ENCODE results near the gene ANKUB1.

ANKUB1 gene

GRCh38 chr3:149739396-149739795, 53.0 kb downstream of the ANKUB1 start:
- Histone ChIP-seq H3K27ac (ENCODE audit: insufficient read depth, low read length, poor library complexity, severe bottlenecking) (no peak overlapping the region), H3K36me3 (ENCODE audit: control insufficient read depth, insufficient read depth, low read length) (peaks cover 23% of the 10 kb centered on the region), H3K9me3 (ENCODE audit: control insufficient read depth, low read length) (no peaks in the 10 kb centered on the region), H3K4me3 (ENCODE audit: insufficient read depth, low read depth, low read length, poor library complexity, severe bottlenecking) (no peak overlapping the region), H3K4me1 (ENCODE audit: control insufficient read depth, insufficient read depth, low read length, poor library complexity, severe bottlenecking) (no peaks in the 10 kb centered on the region), H3K27me3 (replicated peaks; ENCODE audit: control insufficient read depth, insufficient read depth, low read length, poor library complexity, severe bottlenecking) (no peaks in the 10 kb centered on the region)
- DNase-seq = no peak

- Histone ChIP-seq H3K36me3 (ENCODE audit: control insufficient read depth, insufficient read depth, low read length) (peaks cover 18% of the 10 kb centered on the region), H3K4me3 (ENCODE audit: insufficient read depth, low read depth, low read length, poor library complexity, severe bottlenecking) (no peak overlapping the region), H3K27me3 (replicated peaks; ENCODE audit: control insufficient read depth, insufficient read depth, low read length, poor library complexity, severe bottlenecking) (no peaks in the 10 kb centered on the region), H3K27ac (ENCODE audit: insufficient read depth, low read length, poor library complexity, severe bottlenecking) (no peak overlapping the region), H3K9me3 (ENCODE audit: control insufficient read depth, low read length) (no peaks in the 10 kb centered on the region), H3K4me1 (ENCODE audit: control insufficient read depth, insufficient read depth, low read length, poor library complexity, severe bottlenecking) (no peaks in the 10 kb centered on the region)
- no peak for DNase-seq
These were observed 53.5 kb downstream of the ANKUB1 start for GRCh38 chr3:149738876-149739275.

- H3K4me1 ChIP-seq (ENCODE audit: control insufficient read depth, insufficient read depth, low read length, poor library complexity, severe bottlenecking) = no peaks in the 10 kb centered on the region
- no peak overlapping the region for H3K27ac ChIP-seq (ENCODE audit: insufficient read depth, low read length, poor library complexity, severe bottlenecking)
- DNase-seq = no peak
These were observed 55.5 kb downstream of the ANKUB1 start for GRCh38 chr3:149736953-149737205.

GRCh38 chr3:149736175-149736952, 56.0 kb downstream of the ANKUB1 start:
- no peak overlapping the region for H3K27ac ChIP-seq (ENCODE audit: insufficient read depth, low read length, poor library complexity, severe bottlenecking)
- no peaks in the 10 kb centered on the region for H3K27me3 ChIP-seq (replicated peaks; ENCODE audit: control insufficient read depth, insufficient read depth, low read length, poor library complexity, severe bottlenecking)
- H3K9me3 ChIP-seq (ENCODE audit: control insufficient read depth, low read length) = no peaks in the 10 kb centered on the region
- no peak for DNase-seq
- H3K4me3 ChIP-seq (ENCODE audit: insufficient read depth, low read depth, low read length, poor library complexity, severe bottlenecking) = no peak overlapping the region
- no peaks in the 10 kb centered on the region for H3K4me1 ChIP-seq (ENCODE audit: control insufficient read depth, insufficient read depth, low read length, poor library complexity, severe bottlenecking)
- peaks cover 11% of the 10 kb centered on the region for H3K36me3 ChIP-seq (ENCODE audit: control insufficient read depth, insufficient read depth, low read length)

More at GRCh38 chr3:149736953-149737205, 55.5 kb downstream of the ANKUB1 start:
- Histone ChIP-seq H3K27me3 (replicated peaks; ENCODE audit: control insufficient read depth, insufficient read depth, low read length, poor library complexity, severe bottlenecking) (no peaks in the 10 kb centered on the region), H3K36me3 (ENCODE audit: control insufficient read depth, insufficient read depth, low read length) (peaks cover 16% of the 10 kb centered on the region), H3K9me3 (ENCODE audit: control insufficient read depth, low read length) (no peaks in the 10 kb centered on the region), H3K4me3 (ENCODE audit: insufficient read depth, low read depth, low read length, poor library complexity, severe bottlenecking) (no peak overlapping the region)

- Histone ChIP-seq H3K4me1 (ENCODE audit: control insufficient read depth, insufficient read depth, low read length, poor library complexity, severe bottlenecking) (no peaks in the 10 kb centered on the region), H3K4me3 (ENCODE audit: insufficient read depth, low read depth, low read length, poor library complexity, severe bottlenecking) (no peak overlapping the region), H3K27me3 (replicated peaks; ENCODE audit: control insufficient read depth, insufficient read depth, low read length, poor library complexity, severe bottlenecking) (no peaks in the 10 kb centered on the region), H3K27ac (ENCODE audit: insufficient read depth, low read length, poor library complexity, severe bottlenecking) (no peak overlapping the region), H3K9me3 (ENCODE audit: control insufficient read depth, low read length) (no peaks in the 10 kb centered on the region), H3K36me3 (ENCODE audit: control insufficient read depth, insufficient read depth, low read length) (no peaks in the 10 kb centered on the region)
- no peak for DNase-seq
These were observed 60.1 kb downstream of the ANKUB1 start for GRCh38 chr3:149732234-149732633.

- DNase-seq = no peak
- no peaks in the 10 kb centered on the region for H3K27me3 ChIP-seq (replicated peaks; ENCODE audit: control insufficient read depth, insufficient read depth, low read length, poor library complexity, severe bottlenecking)
These were observed 64.7 kb downstream of the ANKUB1 start for GRCh38 chr3:149727656-149728055.

GRCh38 chr3:149726716-149727407, 65.5 kb downstream of the ANKUB1 start:
- Histone ChIP-seq H3K4me1 (ENCODE audit: control insufficient read depth, insufficient read depth, low read length, poor library complexity, severe bottlenecking) (no peaks in the 10 kb centered on the region), H3K27me3 (replicated peaks; ENCODE audit: control insufficient read depth, insufficient read depth, low read length, poor library complexity, severe bottlenecking) (no peaks in the 10 kb centered on the region), H3K27ac (ENCODE audit: insufficient read depth, low read length, poor library complexity, severe bottlenecking) (no peak overlapping the region), H3K4me3 (ENCODE audit: insufficient read depth, low read depth, low read length, poor library complexity, severe bottlenecking) (no peak overlapping the region), H3K9me3 (ENCODE audit: control insufficient read depth, low read length) (no peaks in the 10 kb centered on the region), H3K36me3 (ENCODE audit: control insufficient read depth, insufficient read depth, low read length) (no peaks in the 10 kb centered on the region)
- DNase-seq = no peak

More at GRCh38 chr3:149727656-149728055, 64.7 kb downstream of the ANKUB1 start:
- no peak overlapping the region for H3K27ac ChIP-seq (ENCODE audit: insufficient read depth, low read length, poor library complexity, severe bottlenecking)
- H3K9me3 ChIP-seq (ENCODE audit: control insufficient read depth, low read length) = no peaks in the 10 kb centered on the region
- no peaks in the 10 kb centered on the region for H3K36me3 ChIP-seq (ENCODE audit: control insufficient read depth, insufficient read depth, low read length)
- H3K4me3 ChIP-seq (ENCODE audit: insufficient read depth, low read depth, low read length, poor library complexity, severe bottlenecking) = no peak overlapping the region
- no peaks in the 10 kb centered on the region for H3K4me1 ChIP-seq (ENCODE audit: control insufficient read depth, insufficient read depth, low read length, poor library complexity, severe bottlenecking)

GRCh38 chr3:149723781-149724180, 68.6 kb downstream of the ANKUB1 start:
- DNase-seq = no peak
- no peaks in the 10 kb centered on the region for H3K36me3 ChIP-seq (ENCODE audit: control insufficient read depth, insufficient read depth, low read length)
- no peak overlapping the region for H3K27ac ChIP-seq (ENCODE audit: insufficient read depth, low read length, poor library complexity, severe bottlenecking)
- no peaks in the 10 kb centered on the region for H3K9me3 ChIP-seq (ENCODE audit: control insufficient read depth, low read length)
- H3K4me3 ChIP-seq (ENCODE audit: insufficient read depth, low read depth, low read length, poor library complexity, severe bottlenecking) = no peak overlapping the region
- H3K27me3 ChIP-seq (replicated peaks; ENCODE audit: control insufficient read depth, insufficient read depth, low read length, poor library complexity, severe bottlenecking) = no peaks in the 10 kb centered on the region
- no peaks in the 10 kb centered on the region for H3K4me1 ChIP-seq (ENCODE audit: control insufficient read depth, insufficient read depth, low read length, poor library complexity, severe bottlenecking)

GRCh38 chr3:149720918-149721317, 71.4 kb downstream of the ANKUB1 start:
- Histone ChIP-seq H3K4me3 (ENCODE audit: insufficient read depth, low read depth, low read length, poor library complexity, severe bottlenecking) (no peak overlapping the region), H3K9me3 (ENCODE audit: control insufficient read depth, low read length) (no peaks in the 10 kb centered on the region), H3K27ac (ENCODE audit: insufficient read depth, low read length, poor library complexity, severe bottlenecking) (no peak overlapping the region), H3K4me1 (ENCODE audit: control insufficient read depth, insufficient read depth, low read length, poor library complexity, severe bottlenecking) (no peaks in the 10 kb centered on the region), H3K36me3 (ENCODE audit: control insufficient read depth, insufficient read depth, low read length) (no peaks in the 10 kb centered on the region), H3K27me3 (replicated peaks; ENCODE audit: control insufficient read depth, insufficient read depth, low read length, poor library complexity, severe bottlenecking) (no peaks in the 10 kb centered on the region)
- no peak for DNase-seq

GRCh38 chr3:149717391-149718056, 74.8 kb downstream of the ANKUB1 start:
- Histone ChIP-seq H3K4me1 (ENCODE audit: control insufficient read depth, insufficient read depth, low read length, poor library complexity, severe bottlenecking) (no peaks in the 10 kb centered on the region), H3K9me3 (ENCODE audit: control insufficient read depth, low read length) (no peaks in the 10 kb centered on the region), H3K4me3 (ENCODE audit: insufficient read depth, low read depth, low read length, poor library complexity, severe bottlenecking) (no peak overlapping the region), H3K27me3 (replicated peaks; ENCODE audit: control insufficient read depth, insufficient read depth, low read length, poor library complexity, severe bottlenecking) (no peaks in the 10 kb centered on the region), H3K36me3 (ENCODE audit: control insufficient read depth, insufficient read depth, low read length) (no peaks in the 10 kb centered on the region), H3K27ac (ENCODE audit: insufficient read depth, low read length, poor library complexity, severe bottlenecking) (no peak overlapping the region)
- DNase-seq = no peak

Measured in effector memory CD4-positive, alpha-beta T cell (primary cell).